Calu3 (cell line): ENCODE results near the gene MCM7. TPM values are rescaled to one million over a fixed set of nuclear protein-coding genes. Genes with fewer than 3 reads are reported as not detected.

ENCODE experiments used
- BruUV-seq: library from RNA; stranded (reverse); fragments of 400-500 nt; replicated peaks from 2 replicates; lab custom pipeline; 2021; lab: Mats Ljungman, UMichigan
- CTCF ChIA-PET: fragments of 300-600 bp; sonication (Branson Sonifier 250); formaldehyde crosslinking; loops from one replicate; lab custom pipeline; 2022; ENCODE audit warnings: antibody characterized with exemption; lab: Charles Lee
- DNase-seq: peaks from one replicate; pipeline ENCODE4 v3.0.0; 2022
- H3K27ac Mint-ChIP-seq: one replicate; pipeline ENCODE4 v1.8.0; 2022; ENCODE audit warnings: mixed read lengths; ENCODE audit not compliant: unreplicated experiment
- H3K27me3 Mint-ChIP-seq: one replicate; pipeline ENCODE4 v1.8.0; 2022; ENCODE audit warnings: mixed read lengths; ENCODE audit not compliant: unreplicated experiment
- H3K36me3 Mint-ChIP-seq: one replicate; pipeline ENCODE4 v1.8.0; 2022; ENCODE audit warnings: mild to moderate bottlenecking, moderate library complexity, mixed read lengths; ENCODE audit not compliant: insufficient read depth, unreplicated experiment
- H3K4me1 Mint-ChIP-seq: one replicate; pipeline ENCODE4 v1.8.0; 2022; ENCODE audit warnings: mild to moderate bottlenecking, low read depth, mixed read lengths; ENCODE audit not compliant: unreplicated experiment
- H3K4me3 Mint-ChIP-seq: one replicate; pipeline ENCODE4 v1.8.0; 2022; ENCODE audit warnings: mild to moderate bottlenecking, low read depth, moderate library complexity, mixed read lengths; ENCODE audit not compliant: unreplicated experiment
- H3K9me3 Mint-ChIP-seq: one replicate; pipeline ENCODE4 v1.8.0; 2022; ENCODE audit warnings: low read depth, mixed read lengths; ENCODE audit not compliant: unreplicated experiment
- CTCF ChIP-seq: fragments of 200-600 bp; IDR thresholded peaks from one replicate; pipeline ENCODE4 v1.8.0; 2022; ENCODE audit warnings: antibody characterized with exemption; ENCODE audit not compliant: unreplicated experiment
- intact Hi-C: fragments of 100-400 bp; cut with micrococcal nuclease; formaldehyde crosslinking; loops from one replicate; pipeline ENCODE4 v1.10.0; 2022; ENCODE audit not compliant: unreplicated experiment
- total RNA-seq: library from RNA; stranded (reverse); gene quantifications from 2 replicates; pipeline ENCODE4 v1.2.3, GENCODE V29; 2022

Gene MCM7
- total RNA-seq, 1 experiment from 2014 or later: 122 TPM

- no peak for DNase-seq
- peaks cover 27% of the 10 kb centered on the region for H3K36me3 Mint-ChIP-seq
- H3K4me1 Mint-ChIP-seq: no peaks in the 10 kb centered on the region
- intact Hi-C loops: no loop called here
- BruUV-seq: no TSS peak
- no peak overlapping the region for H3K4me3 Mint-ChIP-seq
- no peaks in the 10 kb centered on the region for H3K27me3 Mint-ChIP-seq
- no peak for TF ChIP-seq CTCF
- no peak overlapping the region for H3K27ac Mint-ChIP-seq
- no peaks in the 10 kb centered on the region for H3K9me3 Mint-ChIP-seq
- CTCF ChIA-PET: no interaction called here
Measured at GRCh38 chr7:100057006-100057405, 44.2 kb downstream of the MCM7 start.

GRCh38 chr7:100053215-100053614 lies 48.0 kb downstream of the MCM7 start:
- no peak for TF ChIP-seq CTCF
- no TSS peak for BruUV-seq

GRCh38 chr7:100051611-100052010 lies 49.6 kb downstream of the MCM7 start:
- Mint-ChIP-seq H3K9me3 (no peaks in the 10 kb centered on the region), H3K27ac (no peak overlapping the region), H3K4me1 (peaks cover 7% of the 10 kb centered on the region), H3K36me3 (peaks cover 7% of the 10 kb centered on the region), H3K4me3 (no peak overlapping the region), H3K27me3 (no peaks in the 10 kb centered on the region)
- TF ChIP-seq CTCF: no peak
- no TSS peak for BruUV-seq
- intact Hi-C loops: loop anchor here (5.0 kb wide), 1 partner anchor 139 kb away; no protein-coding TSS in a partner anchor
- DNase-seq: no peak
- CTCF ChIA-PET: no interaction called here

More at GRCh38 chr7:100053215-100053614, 48.0 kb downstream of the MCM7 start:
- Mint-ChIP-seq H3K36me3 (peaks cover 15% of the 10 kb centered on the region), H3K9me3 (no peaks in the 10 kb centered on the region), H3K4me3 (no peak overlapping the region), H3K27me3 (no peaks in the 10 kb centered on the region), H3K4me1 (peaks cover 7% of the 10 kb centered on the region), H3K27ac (no peak overlapping the region)
- intact Hi-C loops: loop anchor here (1.0 to 5.0 kb wide), 2 partner anchors 59 to 141 kb away; no protein-coding TSS in a partner anchor
- DNase-seq: peak; percentile 40
- CTCF ChIA-PET: interaction anchor here (0.6 to 1.6 kb wide), 4 partner anchors 8 to 422 kb away, joined by 3 to 14 read pairs (median 3); no protein-coding TSS in a partner anchor

GRCh38 chr7:100049441-100050291 lies 51.5 kb downstream of the MCM7 start, which contains the start of gene ZSCAN21:
ZSCAN21 (plus strand) TSS chr7:100049774; CDS start chr7:100057007, 7,233 bp downstream.
- Mint-ChIP-seq H3K4me3 (peak within 1 kb of the TSS; percentile 74), H3K27me3 (no peaks in the 10 kb centered on the region), H3K27ac (peak within 1 kb of the TSS; percentile 63), H3K9me3 (no peaks in the 10 kb centered on the region), H3K4me1 (peaks cover 7% of the 10 kb centered on the region), H3K36me3 (peaks cover 7% of the 10 kb centered on the region)
- TF ChIP-seq CTCF: no peak
- CTCF ChIA-PET: interaction anchor here (0.9 kb wide), 1 partner anchor 56 kb away, joined by 3 read pairs; no protein-coding TSS in a partner anchor
- TSS peak; percentile 79 for BruUV-seq
- intact Hi-C loops: loop anchor here (5.0 kb wide), 1 partner anchor 137 kb away; no protein-coding TSS in a partner anchor
- DNase-seq: peak; percentile 79
